Activated T-helper 1 cell treated with Interleukin-2 at 50 U/mL for 16 hours (primary cell): ENCODE measurements around the gene STXBP5L.
A peak's percentile ranks its signal among the peaks of the same experiment; 100 is the strongest.
"Not testable (repeated sequence)": the region's sequence is repeated elsewhere in the genome, so short reads cannot be mapped to it uniquely, and the experiment has no call there.

ENCODE experiments used
- DNase-seq: peaks from one replicate; pipeline ENCODE4 v3.0.0-alpha.2; 2020; ENCODE audit warnings: low read depth

The STXBP5L gene

GRCh38 chr3:120908030-120908794, at the start of gene STXBP5L:
Gene STXBP5L, plus strand, starts transcription at chr3:120908205. Its CDS starts 1,374 bp downstream, at chr3:120909579.
- peak; percentile 7 for DNase-seq

- DNase-seq = no peak
These were observed 49.5 kb upstream of the STXBP5L start for GRCh38 chr3:120858521-120858920.

GRCh38 chr3:120864541-120864940, 43.5 kb upstream of the STXBP5L start:
- no peak for DNase-seq

- DNase-seq = no peak
These were observed 32.5 kb upstream of the STXBP5L start for GRCh38 chr3:120875507-120875906.

GRCh38 chr3:120875989-120876388, 32.0 kb upstream of the STXBP5L start:
- no peak for DNase-seq

- DNase-seq = no peak
These were observed 28.6 kb upstream of the STXBP5L start for GRCh38 chr3:120879411-120879810.

GRCh38 chr3:120892921-120893320, 15.1 kb upstream of the STXBP5L start:
- DNase-seq = no peak

- no peak for DNase-seq
These were observed 13.5 kb upstream of the STXBP5L start for GRCh38 chr3:120894316-120895057.

- DNase-seq = not testable (repeated sequence)
These were observed 6.3 kb upstream of the STXBP5L start for GRCh38 chr3:120901716-120902115.

GRCh38 chr3:120903221-120903620, 4.8 kb upstream of the STXBP5L start:
- DNase-seq = no peak

- no peak for DNase-seq
These were observed 361 bp upstream of the STXBP5L start for GRCh38 chr3:120907659-120908029.

GRCh38 chr3:120908795-120909601, 993 bp downstream of the STXBP5L start:
- no peak for DNase-seq

- DNase-seq = no peak
These were observed 1.5 kb downstream of the STXBP5L start for GRCh38 chr3:120909602-120909878.

- no peak for DNase-seq
These were observed 18.1 kb downstream of the STXBP5L start for GRCh38 chr3:120926146-120926545.

GRCh38 chr3:120928991-120929390, 21.0 kb downstream of the STXBP5L start:
- DNase-seq = no peak

GRCh38 chr3:120931593-120931992, 23.6 kb downstream of the STXBP5L start:
- no peak for DNase-seq

GRCh38 chr3:120956143-120956542, 48.1 kb downstream of the STXBP5L start:
- DNase-seq = no peak

GRCh38 chr3:120982608-120983320, 74.8 kb downstream of the STXBP5L start:
- no peak for DNase-seq

- DNase-seq = no peak
These were observed 75.3 kb downstream of the STXBP5L start for GRCh38 chr3:120983321-120983665.

GRCh38 chr3:120983841-120984240, 75.8 kb downstream of the STXBP5L start:
- DNase-seq = no peak

GRCh38 chr3:120985242-120985641, 77.2 kb downstream of the STXBP5L start:
- DNase-seq = no peak

GRCh38 chr3:120988994-120989393, 81.0 kb downstream of the STXBP5L start:
- DNase-seq = no peak
